GM10248 (cell line): Measurements from ENCODE around the gene KAZN.

Source experiments
- CTCF ChIA-PET: fragments of 300-600 bp; sonication (Branson Sonifier 250); formaldehyde crosslinking; extraction: SDS; loops from one replicate; lab custom pipeline; 2021; ENCODE audit warnings: antibody characterized with exemption; lab: Yijun Ruan, JAX
- POLR2A ChIA-PET: fragments of 350-650 bp; sonication (Branson Sonifier 250); formaldehyde crosslinking; extraction: SDS; loops from one replicate; lab custom pipeline; 2020; ENCODE audit warnings: antibody characterized with exemption; lab: Yijun Ruan, JAX
- DNase-seq: peaks from one replicate; pipeline ENCODE4 v3.0.0; 2012; ENCODE audit errors: extremely low spot score
- CTCF ChIP-seq: IDR thresholded peaks from 2 replicates; pipeline ENCODE4 v1.5.1; 2012; ENCODE audit warnings: mild to moderate bottlenecking, low read depth; ENCODE audit errors: extremely low read depth, missing control alignments, control extremely low read depth

The KAZN gene

GRCh38 chr1:14869187-14869586 lies 270.7 kb downstream of the KAZN start:
- no peak for DNase-seq
- POLR2A ChIA-PET: no interaction called here
- CTCF ChIA-PET: no interaction called here
- TF ChIP-seq CTCF: no peak

- POLR2A ChIA-PET: no interaction called here
- no peak for DNase-seq
- CTCF ChIA-PET: no interaction called here
- no peak for TF ChIP-seq CTCF
Measured at GRCh38 chr1:14871218-14871970, 272.9 kb downstream of the KAZN start.

GRCh38 chr1:14872762-14873161 lies 274.3 kb downstream of the KAZN start:
- DNase-seq: no peak
- CTCF ChIA-PET: no interaction called here
- POLR2A ChIA-PET: no interaction called here
- no peak for TF ChIP-seq CTCF

- POLR2A ChIA-PET: no interaction called here
- no peak for DNase-seq
- CTCF ChIA-PET: no interaction called here
- no peak for TF ChIP-seq CTCF
Measured at GRCh38 chr1:14873677-14874076, 275.2 kb downstream of the KAZN start.

GRCh38 chr1:14875524-14876509 lies 277.3 kb downstream of the KAZN start:
- ChIA-PET CTCF (no interaction called here), POLR2A (no interaction called here)
- DNase-seq: no peak
- no peak for TF ChIP-seq CTCF

- POLR2A ChIA-PET: no interaction called here
- DNase-seq: no peak
- CTCF ChIA-PET: no interaction called here
- no peak for TF ChIP-seq CTCF
Measured at GRCh38 chr1:14876747-14877146, 278.3 kb downstream of the KAZN start.
